ENCODE data around the gene ATXN10. TPM values are rescaled to one million over a fixed set of nuclear protein-coding genes. Genes with fewer than 3 reads are reported as not detected.
A peak's percentile ranks its signal among the peaks of the same experiment; 100 is the strongest.

The ATXN10 gene
- total and polyA plus RNA-seq, 2 of the 8 experiments (the other 6 are each of a cell fraction or from before 2014, with no cell fraction given) = 134 to 210 TPM

DNA sequence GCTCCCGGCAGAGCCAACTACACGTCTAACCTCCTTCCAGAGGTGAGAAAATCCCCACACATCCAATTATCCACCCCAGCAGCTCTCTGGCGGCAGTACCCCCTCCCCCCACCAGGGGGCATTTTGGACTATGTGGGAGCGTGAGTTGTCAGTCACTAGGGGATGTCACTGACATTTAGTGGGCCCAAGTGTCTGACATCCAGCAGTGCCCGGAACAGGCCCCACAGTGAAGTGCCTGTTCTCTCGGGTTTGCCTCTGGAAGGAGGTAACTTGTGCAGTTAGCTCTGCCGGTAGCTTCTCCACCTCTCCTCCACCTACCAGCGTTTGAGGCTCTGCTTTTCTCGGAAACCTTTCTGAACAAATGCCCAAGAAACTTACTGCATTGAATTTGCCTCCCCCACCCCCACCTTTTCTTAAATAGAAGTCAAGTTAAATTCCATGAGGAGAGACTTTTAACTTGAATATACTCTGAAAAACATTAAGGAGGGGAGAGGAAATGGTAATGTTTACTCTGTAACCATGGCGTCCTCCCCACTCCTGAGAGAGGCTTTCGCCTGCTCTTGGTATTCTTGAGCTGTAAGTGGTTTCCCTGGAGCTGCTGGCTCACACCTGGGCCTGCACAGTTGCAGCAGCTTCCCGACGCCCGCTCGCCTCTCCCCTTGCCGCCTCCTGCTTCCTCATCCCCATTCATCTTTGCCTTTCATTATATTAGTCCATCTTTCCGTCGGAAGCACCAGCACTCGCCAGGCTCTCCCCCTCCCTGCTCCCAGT lies 192.5 kb downstream of the ATXN10 start (continued):
- no peak for TF ChIP-seq CHD7 (IDR thresholded peaks at IDR 0.05; ENCODE audit: insufficient replicate concordance, low read length)
- TF ChIP-seq RFX5 (IDR thresholded peaks at IDR 0.05; ENCODE audit: borderline replicate concordance, low read depth, low read length) = no peak
- no peak for TF ChIP-seq TAF7 (optimal IDR thresholded peaks at IDR 0.05; ENCODE audit: borderline replicate concordance, low read depth, low read length)
- no peak for TF ChIP-seq ZNF274 (IDR thresholded peaks at IDR 0.05; ENCODE audit: borderline replicate concordance, extremely low read depth, low read length)
- TF ChIP-seq, protein P1, sequence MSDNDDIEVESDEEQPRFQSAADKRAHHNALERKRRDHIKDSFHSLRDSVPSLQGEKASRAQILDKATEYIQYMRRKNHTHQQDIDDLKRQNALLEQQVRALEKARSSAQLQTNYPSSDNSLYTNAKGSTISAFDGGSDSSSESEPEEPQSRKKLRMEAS (IDR thresholded peaks at IDR 0.05) = no peak
- TF ChIP-seq RAD21 (IDR thresholded peaks at IDR 0.05 in 1 of 2, conservative IDR thresholded peaks at IDR 0.05 in 1 of 2; ENCODE audit: low read depth in 2 of 2, low read length in 2 of 2) = peak; percentile 59 to 76
- TF ChIP-seq RBBP5 (IDR thresholded peaks at IDR 0.05; ENCODE audit: borderline replicate concordance, low read depth, low read length) = no peak
- TF ChIP-seq CTBP2 (IDR thresholded peaks at IDR 0.05; ENCODE audit: borderline replicate concordance, insufficient read depth, insufficient read length, low read length) = no peak
- TF ChIP-seq SRF (IDR thresholded peaks at IDR 0.05; ENCODE audit: low read depth, low read length) = no peak

All from H1 (cell line).